ENCODE data around the gene MRPL10. TPM values are rescaled to one million over a fixed set of nuclear protein-coding genes. Genes with fewer than 3 reads are reported as not detected.

Gene MRPL10
- total and polyA plus RNA-seq, 4 donors: 21.6 to 42.2 (median 31.5) TPM

DNA sequence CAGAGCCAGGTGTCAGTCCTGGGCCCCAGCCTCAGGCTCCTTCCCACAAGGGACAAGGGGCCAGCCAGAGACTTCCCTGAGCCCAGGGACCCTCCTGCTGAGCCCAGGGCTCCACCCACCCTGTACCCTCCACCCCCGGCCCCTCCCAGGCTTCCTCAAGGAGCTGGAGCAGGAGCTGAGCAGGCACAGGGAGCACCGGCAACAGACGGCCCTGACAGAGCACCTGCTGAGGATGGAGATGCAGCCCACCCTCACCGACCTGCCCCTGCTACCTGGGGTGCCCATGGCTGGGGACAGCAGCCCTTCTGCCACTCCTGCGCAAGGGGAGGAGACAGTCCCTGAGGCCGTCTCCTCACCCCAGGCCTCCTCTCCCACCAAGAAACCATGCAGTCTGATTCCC lies 5.3 kb upstream of the MRPL10 start:
- 73 to 77% methylated on average over 5 to 6 of the region's 6 CpGs for WGBS, 2 donors
- H3K27ac ChIP-seq (ENCODE audit: low read depth in 1 of 2, low read length in 2 of 2): no peak overlapping the region
- no peaks in the 10 kb centered on the region for H3K27me3 ChIP-seq (ENCODE audit: control insufficient read depth in 1 of 2, insufficient read depth in 2 of 2, low read length in 1 of 2)
- H3K9me3 ChIP-seq (ENCODE audit: control insufficient read depth, low read length): no peaks in the 10 kb centered on the region
- peaks cover 0 to 4% of the 10 kb centered on the region in 2 donors for H3K4me1 ChIP-seq (ENCODE audit: control insufficient read depth in 1 of 2, insufficient read depth in 2 of 2, low read length in 2 of 2)
- no peaks in the 10 kb centered on the region for H3K36me3 ChIP-seq (ENCODE audit: control insufficient read depth in 1 of 2, insufficient read depth in 2 of 2, low read length in 1 of 2)
- DNase-seq (no peak), ATAC-seq (ENCODE audit: low FRiP score) (no peak)
- intact Hi-C loops (cut with DNase I): no loop called here
- no peak overlapping the region for H3K4me3 ChIP-seq (ENCODE audit: low read length in 2 of 2)

DNA sequence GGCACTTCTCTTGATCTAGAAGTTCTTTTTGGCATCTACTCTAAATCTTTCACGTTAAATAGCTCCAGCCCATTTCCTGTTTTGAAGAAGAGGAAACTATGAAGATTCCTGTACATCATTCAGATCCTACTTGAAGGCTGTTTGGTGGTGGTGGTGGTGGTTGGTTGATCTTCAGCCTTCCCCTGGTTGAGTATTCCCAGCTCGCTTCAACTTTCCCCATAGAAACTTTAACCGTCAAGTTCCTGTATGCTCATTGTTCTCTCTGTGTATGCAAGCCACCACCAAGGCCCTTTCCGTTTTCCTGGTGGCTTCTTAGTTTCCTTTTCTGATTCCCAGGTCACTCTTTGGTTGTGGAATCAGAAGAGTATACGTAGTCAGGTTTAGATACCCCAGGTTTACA lies 3.4 kb upstream of the MRPL10 start:
- H3K36me3 ChIP-seq (ENCODE audit: control insufficient read depth in 1 of 2, insufficient read depth in 2 of 2, low read length in 1 of 2): no peaks in the 10 kb centered on the region
- ATAC-seq (ENCODE audit: low FRiP score) (no peak), DNase-seq (no peak)
- no peak overlapping the region for H3K27ac ChIP-seq (ENCODE audit: low read depth in 1 of 2, low read length in 2 of 2)
- no peaks in the 10 kb centered on the region for H3K9me3 ChIP-seq (ENCODE audit: control insufficient read depth, low read length)
- 62% methylated on average over 5 of the region's 5 CpGs for WGBS, 2 donors
- intact Hi-C loops (cut with DNase I): no loop called here
- peaks cover 0 to 4% of the 10 kb centered on the region in 2 donors for H3K4me1 ChIP-seq (ENCODE audit: control insufficient read depth in 1 of 2, insufficient read depth in 2 of 2, low read length in 2 of 2)
- H3K4me3 ChIP-seq (ENCODE audit: low read length in 2 of 2): no peak overlapping the region
- H3K27me3 ChIP-seq (ENCODE audit: control insufficient read depth in 1 of 2, insufficient read depth in 2 of 2, low read length in 1 of 2): no peaks in the 10 kb centered on the region

GRCh38 chr17:47831934-47832327 lies 590 bp upstream of the MRPL10 start:
- Histone ChIP-seq H3K36me3 (ENCODE audit: control insufficient read depth in 1 of 2, insufficient read depth in 2 of 2, low read length in 1 of 2) (no peaks in the 10 kb centered on the region), H3K4me3 (ENCODE audit: low read length in 2 of 2) (no peak overlapping the region), H3K4me1 (ENCODE audit: control insufficient read depth in 1 of 2, insufficient read depth in 2 of 2, low read length in 2 of 2) (peaks cover 0 to 4% of the 10 kb centered on the region in 2 donors), H3K9me3 (ENCODE audit: control insufficient read depth, low read length) (no peaks in the 10 kb centered on the region), H3K27me3 (ENCODE audit: control insufficient read depth in 1 of 2, insufficient read depth in 2 of 2, low read length in 1 of 2) (no peaks in the 10 kb centered on the region), H3K27ac (ENCODE audit: low read depth in 1 of 2, low read length in 2 of 2) (no peak overlapping the region)
- DNase-seq (no peak), ATAC-seq (ENCODE audit: low FRiP score) (peak; percentile 23)
- 7 to 9% methylated on average over 7 of the region's 7 CpGs for WGBS, 2 donors
- intact Hi-C loops (cut with DNase I): no loop called here

- Histone ChIP-seq H3K27ac (ENCODE audit: low read depth in 1 of 2, low read length in 2 of 2) (peak overlapping the region in 1 of 2 donors; percentile 76), H3K4me3 (ENCODE audit: low read length in 2 of 2) (peak overlapping the region; percentile 68 to 90), H3K27me3 (ENCODE audit: control insufficient read depth in 1 of 2, insufficient read depth in 2 of 2, low read length in 1 of 2) (no peaks in the 10 kb centered on the region), H3K4me1 (ENCODE audit: control insufficient read depth in 1 of 2, insufficient read depth in 2 of 2, low read length in 2 of 2) (peaks cover 0 to 4% of the 10 kb centered on the region in 2 donors), H3K36me3 (ENCODE audit: control insufficient read depth in 1 of 2, insufficient read depth in 2 of 2, low read length in 1 of 2) (no peaks in the 10 kb centered on the region), H3K9me3 (ENCODE audit: control insufficient read depth, low read length) (no peaks in the 10 kb centered on the region)
- 71 to 75% methylated on average over 18 of the region's 18 CpGs for WGBS, 2 donors
- ATAC-seq (ENCODE audit: low FRiP score) (no peak), DNase-seq (no peak)
- intact Hi-C loops (cut with DNase I): no loop called here
Observed at GRCh38 chr17:47830396-47831002, 842 bp downstream of the MRPL10 start.

GRCh38 chr17:47829870-47830269 lies 1.5 kb downstream of the MRPL10 start:
- H3K4me1 ChIP-seq (ENCODE audit: control insufficient read depth in 1 of 2, insufficient read depth in 2 of 2, low read length in 2 of 2): peaks cover 0 to 4% of the 10 kb centered on the region in 2 donors
- 82 to 84% methylated on average over 3 of the region's 3 CpGs for WGBS, 2 donors

DNA sequence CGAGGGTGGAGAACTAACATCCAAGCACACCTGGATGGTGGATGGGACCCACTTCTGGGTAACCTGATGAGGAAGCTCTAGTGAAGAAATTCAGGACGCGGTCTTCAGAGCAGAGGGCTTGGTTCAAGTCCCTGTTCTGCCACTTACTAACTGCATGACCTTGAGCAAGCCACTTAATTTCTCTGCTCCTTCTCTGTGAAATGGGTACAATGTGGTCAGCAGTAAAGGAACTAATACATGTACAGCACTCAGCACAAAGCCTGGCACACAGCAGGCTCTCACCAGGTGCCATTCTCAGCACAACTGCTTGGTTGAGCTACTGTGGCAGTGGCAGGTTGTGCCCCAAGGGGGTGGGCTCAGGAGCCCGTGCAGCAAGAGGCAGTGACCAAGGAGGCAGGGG lies 7.8 kb downstream of the MRPL10 start:
- intact Hi-C loops (cut with DNase I): no loop called here
- WGBS, 2 donors: 88 to 94% methylated on average over 4 of the region's 4 CpGs
- DNase-seq: no peak

More at GRCh38 chr17:47829870-47830269, 1.5 kb downstream of the MRPL10 start:
- Histone ChIP-seq H3K36me3 (ENCODE audit: control insufficient read depth in 1 of 2, insufficient read depth in 2 of 2, low read length in 1 of 2) (no peaks in the 10 kb centered on the region), H3K9me3 (ENCODE audit: control insufficient read depth, low read length) (no peaks in the 10 kb centered on the region), H3K27me3 (ENCODE audit: control insufficient read depth in 1 of 2, insufficient read depth in 2 of 2, low read length in 1 of 2) (no peaks in the 10 kb centered on the region), H3K27ac (ENCODE audit: low read depth in 1 of 2, low read length in 2 of 2) (no peak overlapping the region), H3K4me3 (ENCODE audit: low read length in 2 of 2) (no peak overlapping the region)
- DNase-seq: no peak
- ATAC-seq (ENCODE audit: low FRiP score): no peak
- intact Hi-C loops (cut with DNase I): no loop called here

DNA sequence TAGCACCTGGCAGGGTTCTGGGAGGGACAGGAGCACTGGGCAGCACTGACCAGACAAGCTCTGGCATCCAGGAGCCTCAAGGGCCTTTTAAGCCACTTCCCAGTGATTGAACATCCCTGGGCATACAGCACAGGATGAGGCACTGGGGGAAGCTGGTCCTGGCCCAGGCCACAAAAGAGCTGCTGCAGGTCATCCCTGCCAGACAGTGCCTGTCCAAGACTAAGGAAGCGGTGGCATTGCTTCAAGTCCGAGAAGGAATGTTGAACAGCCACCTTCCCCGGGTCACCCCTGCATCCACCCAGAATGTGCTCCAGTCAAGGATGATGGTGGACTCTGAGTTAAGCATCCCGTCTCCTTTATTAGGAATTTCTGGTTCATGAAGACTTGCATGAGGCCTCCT lies 8.6 kb downstream of the MRPL10 start:
- intact Hi-C loops (cut with DNase I): no loop called here
- H3K9me3 ChIP-seq (ENCODE audit: control insufficient read depth, low read length): no peaks in the 10 kb centered on the region
- H3K4me1 ChIP-seq (ENCODE audit: control insufficient read depth in 1 of 2, insufficient read depth in 2 of 2, low read length in 2 of 2): no peaks in the 10 kb centered on the region
- peaks cover 0 to 3% of the 10 kb centered on the region in 2 donors for H3K36me3 ChIP-seq (ENCODE audit: control insufficient read depth in 1 of 2, insufficient read depth in 2 of 2, low read length in 1 of 2)
- no peak overlapping the region for H3K4me3 ChIP-seq (ENCODE audit: low read length in 2 of 2)
- H3K27ac ChIP-seq (ENCODE audit: low read depth in 1 of 2, low read length in 2 of 2): no peak overlapping the region
- no peaks in the 10 kb centered on the region for H3K27me3 ChIP-seq (ENCODE audit: control insufficient read depth in 1 of 2, insufficient read depth in 2 of 2, low read length in 1 of 2)
- DNase-seq (no peak), ATAC-seq (ENCODE audit: low FRiP score) (no peak)
- WGBS, 2 donors: 89 to 92% methylated on average over 4 of the region's 4 CpGs

More for the DNA sequence above, 7.8 kb downstream of the MRPL10 start:
- no peak overlapping the region for H3K4me3 ChIP-seq (ENCODE audit: low read length in 2 of 2)
- no peaks in the 10 kb centered on the region for H3K27me3 ChIP-seq (ENCODE audit: control insufficient read depth in 1 of 2, insufficient read depth in 2 of 2, low read length in 1 of 2)
- ATAC-seq (ENCODE audit: low FRiP score): no peak
- peaks cover 0 to 3% of the 10 kb centered on the region in 2 donors for H3K36me3 ChIP-seq (ENCODE audit: control insufficient read depth in 1 of 2, insufficient read depth in 2 of 2, low read length in 1 of 2)
- H3K9me3 ChIP-seq (ENCODE audit: control insufficient read depth, low read length): no peaks in the 10 kb centered on the region
- H3K27ac ChIP-seq (ENCODE audit: low read depth in 1 of 2, low read length in 2 of 2): no peak overlapping the region
- no peaks in the 10 kb centered on the region for H3K4me1 ChIP-seq (ENCODE audit: control insufficient read depth in 1 of 2, insufficient read depth in 2 of 2, low read length in 2 of 2)

DNA sequence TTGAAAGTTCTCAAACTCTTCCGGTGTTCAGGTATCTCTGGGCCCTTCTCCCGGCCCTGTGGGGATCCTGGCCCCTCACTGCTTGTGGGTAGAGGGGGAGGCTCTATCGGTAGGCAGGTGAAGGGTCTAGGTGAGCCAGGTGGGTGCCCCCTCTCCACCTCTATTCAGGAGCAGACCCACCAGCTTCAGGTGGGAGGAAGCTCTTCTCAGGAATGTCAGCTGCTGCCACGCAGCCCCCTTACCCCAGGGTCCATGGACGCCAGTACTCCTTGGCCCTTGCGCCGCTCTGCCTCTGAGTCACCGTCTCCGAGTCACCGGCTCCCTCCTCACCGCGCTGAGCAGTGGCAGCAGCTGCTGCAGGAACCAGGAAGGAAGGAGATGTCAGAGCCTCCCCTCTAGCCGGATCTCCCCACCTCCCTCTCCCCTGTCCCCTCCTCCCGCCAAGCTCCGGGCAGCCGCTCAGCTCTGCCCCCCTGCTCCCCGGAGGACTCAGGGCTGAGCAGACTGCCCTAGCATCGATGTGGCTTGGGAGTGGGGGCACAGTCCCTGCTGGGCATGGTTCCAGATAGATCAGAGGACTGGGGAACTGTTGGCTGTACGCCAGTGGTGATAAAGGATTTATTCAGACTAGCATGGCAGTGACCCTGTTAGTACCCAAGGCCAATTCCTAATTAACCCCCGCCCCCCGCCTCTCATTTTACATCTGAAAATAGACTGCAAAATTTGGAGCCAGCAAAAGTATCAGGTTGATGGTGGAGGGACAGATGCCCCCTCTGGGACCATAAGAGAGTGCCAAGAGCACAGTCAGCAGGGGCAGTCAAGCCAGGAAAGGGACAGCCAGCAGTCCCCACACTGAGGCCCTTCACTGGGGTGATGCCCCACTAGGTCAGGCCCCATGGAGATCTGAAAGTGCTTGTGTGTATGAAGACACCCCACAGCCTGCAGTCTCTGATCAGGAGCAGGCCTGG lies 9.6 kb downstream of the MRPL10 start, which contains the start of gene OSBPL7:
Gene OSBPL7, minus strand, starts transcription at position 371 of the 968 bp plus-strand sequence. CDS start 1,516 bp downstream, outside the sequence.
- ATAC-seq (ENCODE audit: low FRiP score) (peak; percentile 85), DNase-seq (peak; percentile 89 to 93)
- H3K4me1 ChIP-seq (ENCODE audit: control insufficient read depth in 1 of 2, insufficient read depth in 2 of 2, low read length in 2 of 2): no peaks in the 10 kb centered on the region
- intact Hi-C loops (cut with DNase I): no loop called here
- peaks cover 3 to 4% of the 10 kb centered on the region in 2 donors for H3K36me3 ChIP-seq (ENCODE audit: control insufficient read depth in 1 of 2, insufficient read depth in 2 of 2, low read length in 1 of 2)
- H3K27me3 ChIP-seq (ENCODE audit: control insufficient read depth in 1 of 2, insufficient read depth in 2 of 2, low read length in 1 of 2): no peaks in the 10 kb centered on the region
- no peaks in the 10 kb centered on the region for H3K9me3 ChIP-seq (ENCODE audit: control insufficient read depth, low read length)
- H3K27ac ChIP-seq (ENCODE audit: low read depth in 1 of 2, low read length in 2 of 2): no peak within 1 kb of the TSS
- H3K4me3 ChIP-seq (ENCODE audit: low read length in 2 of 2): peak within 1 kb of the TSS in 1 of 2 donors; percentile 45
- WGBS, 2 donors: 3 to 4% methylated on average over 21 of the region's 21 CpGs

Data from aorta (tissue), 5 donors.